Choroid plexus epithelial cell (primary cell): ENCODE measurements around the gene SPECC1.

Experiments
- DNase-seq: peaks from one replicate; pipeline ENCODE4 v3.0.0-alpha.2; 2010; ENCODE audit warnings: low read depth
- H3K4me3 ChIP-seq: 2 replicates; pipeline ENCODE4 v1.5.1; 2011; ENCODE audit warnings: low read depth, mild to moderate bottlenecking, control low read depth, low read length, moderate library complexity
- TF ChIP-seq, protein P1 (sequence below): conservative IDR thresholded peaks from 2 replicates; pipeline ENCODE4 v1.5.1; 2011; ENCODE audit warnings: low read depth, mild to moderate bottlenecking, control low read depth, inconsistent platforms, low read length, moderate library complexity

SPECC1 gene

DNA sequence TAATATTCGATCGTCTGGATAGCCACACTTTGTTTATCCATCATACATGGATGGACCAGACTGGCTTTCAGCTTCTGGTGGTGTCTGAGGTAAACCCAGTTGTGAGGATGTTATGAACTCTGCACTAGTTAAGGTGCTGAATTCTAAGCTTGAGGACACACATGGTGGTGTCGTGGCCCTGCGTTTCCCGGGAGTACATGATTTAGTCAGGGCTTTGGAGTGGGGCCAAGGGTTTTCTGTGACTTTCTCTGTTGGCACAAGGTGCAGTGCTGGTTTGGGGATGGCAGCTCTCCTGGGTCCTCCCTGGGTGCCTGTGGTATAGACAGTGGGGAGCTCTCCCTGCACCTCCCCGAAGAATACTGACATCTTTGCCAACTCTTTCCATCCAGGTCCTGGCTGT, 116.6 kb downstream of the SPECC1 start:
- no peak overlapping the region for H3K4me3 ChIP-seq
- TF ChIP-seq, protein P1, sequence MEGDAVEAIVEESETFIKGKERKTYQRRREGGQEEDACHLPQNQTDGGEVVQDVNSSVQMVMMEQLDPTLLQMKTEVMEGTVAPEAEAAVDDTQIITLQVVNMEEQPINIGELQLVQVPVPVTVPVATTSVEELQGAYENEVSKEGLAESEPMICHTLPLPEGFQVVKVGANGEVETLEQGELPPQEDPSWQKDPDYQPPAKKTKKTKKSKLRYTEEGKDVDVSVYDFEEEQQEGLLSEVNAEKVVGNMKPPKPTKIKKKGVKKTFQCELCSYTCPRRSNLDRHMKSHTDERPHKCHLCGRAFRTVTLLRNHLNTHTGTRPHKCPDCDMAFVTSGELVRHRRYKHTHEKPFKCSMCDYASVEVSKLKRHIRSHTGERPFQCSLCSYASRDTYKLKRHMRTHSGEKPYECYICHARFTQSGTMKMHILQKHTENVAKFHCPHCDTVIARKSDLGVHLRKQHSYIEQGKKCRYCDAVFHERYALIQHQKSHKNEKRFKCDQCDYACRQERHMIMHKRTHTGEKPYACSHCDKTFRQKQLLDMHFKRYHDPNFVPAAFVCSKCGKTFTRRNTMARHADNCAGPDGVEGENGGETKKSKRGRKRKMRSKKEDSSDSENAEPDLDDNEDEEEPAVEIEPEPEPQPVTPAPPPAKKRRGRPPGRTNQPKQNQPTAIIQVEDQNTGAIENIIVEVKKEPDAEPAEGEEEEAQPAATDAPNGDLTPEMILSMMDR, result no peak
- DNase-seq, result no peak

DNA sequence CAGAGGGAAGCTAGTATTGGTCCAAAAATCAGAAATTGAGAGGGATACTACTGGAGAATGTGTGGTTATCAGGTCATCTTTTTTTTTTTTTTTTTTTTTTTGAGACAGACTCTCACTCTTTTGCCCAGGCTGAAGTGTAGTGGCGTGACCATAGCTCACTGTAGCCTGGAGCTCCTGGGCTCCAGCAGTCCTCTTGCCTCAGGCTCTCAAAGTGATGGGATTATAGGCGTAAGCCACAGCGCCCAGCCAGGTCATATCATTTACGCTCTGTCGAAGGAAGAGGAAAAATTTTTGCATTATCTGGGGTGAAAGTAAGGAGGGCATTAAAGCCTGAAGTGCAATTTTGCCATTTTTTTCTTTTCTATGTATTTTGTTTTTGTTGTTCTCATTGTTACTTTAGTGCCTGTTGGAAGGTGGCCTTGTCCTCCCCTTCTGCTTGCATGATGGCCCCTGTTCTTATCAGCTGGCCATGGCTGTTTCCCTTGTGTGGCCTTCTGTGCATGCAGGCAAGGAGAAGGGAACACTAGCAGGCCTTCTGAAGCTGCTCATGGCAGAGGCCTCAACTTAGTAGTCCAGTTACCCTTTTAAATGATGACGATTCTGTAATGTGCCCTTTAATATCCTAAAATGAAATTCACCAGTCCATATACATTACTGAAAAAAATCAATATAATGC, 118.3 kb downstream of the SPECC1 start:
- TF ChIP-seq, protein P1, result no peak
- DNase-seq, result no peak
- H3K4me3 ChIP-seq, result no peak overlapping the region

DNA sequence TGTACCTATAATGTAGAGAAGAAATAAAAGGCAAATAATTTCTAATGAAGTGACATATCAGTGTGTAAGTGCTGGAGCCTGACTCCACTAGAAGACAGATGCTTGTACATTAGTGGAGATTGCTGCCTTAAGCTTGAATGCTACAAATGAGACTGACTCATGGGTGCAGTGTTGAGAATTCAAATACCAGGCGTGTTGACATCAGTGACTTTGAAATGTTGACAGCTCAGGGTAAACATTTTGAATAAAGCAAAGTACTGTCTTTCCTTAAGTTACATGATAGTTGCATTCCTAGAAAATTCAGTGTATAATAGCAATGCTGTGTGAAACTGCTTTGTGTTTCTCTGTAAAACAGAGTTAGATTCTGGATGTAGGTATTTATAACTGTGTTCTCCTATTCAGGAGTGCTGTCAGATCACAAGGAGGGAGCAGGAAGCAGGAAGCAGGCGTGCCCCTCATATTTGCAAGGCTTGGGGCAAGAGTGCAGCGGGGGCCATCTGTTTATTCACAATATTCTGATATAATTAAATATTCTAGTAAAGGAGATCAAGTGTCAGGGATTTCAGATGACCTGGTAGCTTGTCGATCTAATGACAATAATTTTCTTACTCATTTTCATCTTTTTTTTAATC, 119.0 kb downstream of the SPECC1 start:
- TF ChIP-seq, protein P1, result no peak
- no peak overlapping the region for H3K4me3 ChIP-seq
- DNase-seq, result peak; percentile 59

DNA sequence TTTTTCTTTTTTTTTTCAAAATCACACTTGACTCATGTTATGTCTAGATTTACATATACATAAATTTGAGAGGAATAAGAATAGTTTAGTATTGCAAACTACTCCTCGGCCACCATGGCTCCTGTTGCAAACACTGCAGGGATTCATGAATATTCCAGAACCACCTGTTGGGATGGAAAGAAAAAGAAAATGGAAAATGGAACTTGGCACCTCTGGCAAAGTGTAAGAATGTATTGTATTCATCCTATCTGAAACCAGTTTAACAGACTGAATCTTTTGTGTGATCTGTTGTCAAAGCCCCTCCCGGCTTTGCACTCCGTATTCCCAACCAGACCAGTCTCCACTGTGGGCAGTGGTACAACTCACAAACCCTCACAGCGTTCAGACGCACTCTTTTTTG, 124.4 kb downstream of the SPECC1 start:
- DNase-seq, result no peak
- H3K4me3 ChIP-seq, result no peak overlapping the region
- TF ChIP-seq, protein P1, result no peak

DNA sequence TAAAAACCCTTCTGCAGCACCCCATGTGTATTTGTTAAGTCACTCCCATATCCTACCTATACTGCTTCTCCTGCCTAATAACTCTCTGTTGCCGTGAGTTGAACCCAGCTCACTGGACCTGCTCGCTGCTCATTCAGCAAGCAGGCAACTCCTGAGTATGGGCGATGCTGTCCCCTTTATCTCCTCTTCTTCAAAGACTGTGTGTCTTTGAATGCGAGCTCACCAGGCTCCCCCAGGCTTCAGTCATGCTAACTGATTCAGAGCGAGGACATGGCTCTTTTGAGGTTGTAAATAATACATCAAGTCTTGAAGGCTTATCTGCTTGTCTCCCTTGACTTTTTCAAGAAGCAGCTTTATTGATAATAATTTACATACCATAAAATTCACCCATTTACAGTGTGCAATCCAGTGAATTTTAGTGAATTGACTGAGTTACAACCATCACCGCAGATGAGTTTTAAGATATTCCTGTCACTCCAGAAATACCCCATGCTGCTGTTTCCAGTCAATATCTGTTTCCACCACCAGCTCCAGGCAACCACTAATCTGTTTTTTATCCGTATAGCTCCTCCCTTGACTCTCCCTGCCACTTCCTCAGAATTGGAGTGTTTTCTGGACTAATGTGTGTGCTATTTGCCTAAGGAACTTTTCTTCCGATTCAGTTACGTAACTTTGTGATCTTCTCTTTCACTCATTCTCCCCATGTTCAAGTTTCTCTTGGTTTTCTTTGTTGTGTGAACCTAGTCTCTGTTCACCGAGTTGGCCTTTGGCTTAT, 132.2 kb downstream of the SPECC1 start:
- DNase-seq, result no peak
- no peak overlapping the region for H3K4me3 ChIP-seq
- TF ChIP-seq, protein P1, result no peak

DNA sequence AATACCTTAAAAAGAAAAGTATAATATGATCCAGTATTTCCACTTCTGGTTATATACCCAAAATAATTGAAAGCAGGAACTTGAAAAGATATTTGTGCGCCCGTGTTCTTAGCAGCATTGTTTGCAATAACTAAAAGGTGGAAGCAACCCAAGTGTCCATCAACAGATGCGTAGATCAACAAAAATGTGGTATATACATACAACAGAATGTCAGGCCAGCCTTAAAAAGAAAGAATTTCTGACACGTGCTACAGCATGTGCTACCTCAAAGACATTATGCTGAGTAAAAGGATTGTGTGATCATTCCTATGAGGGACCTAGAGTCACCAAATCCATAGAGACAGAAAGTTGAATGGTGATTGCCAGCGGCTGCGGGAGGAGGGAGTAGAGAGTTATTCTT, 133.1 kb downstream of the SPECC1 start:
- H3K4me3 ChIP-seq, result no peak overlapping the region
- DNase-seq, result no peak
- TF ChIP-seq, protein P1, result no peak
